HFF-Myc (cell line): ENCODE measurements around the gene VPS33B.

Experiments used
- DNase-seq: peaks from one replicate; pipeline ENCODE4 v3.0.0-alpha.2; 2011; ENCODE audit warnings: low read depth; ENCODE audit errors: extremely low read depth
- H3K4me3 ChIP-seq: replicated peaks from 2 replicates; pipeline ENCODE4 v1.5.1; 2011; ENCODE audit warnings: low read depth, mild to moderate bottlenecking, control low read depth, low read length
- TF ChIP-seq, protein P1 (sequence below): IDR thresholded peaks from 2 replicates; pipeline ENCODE4 v1.5.1; 2012; ENCODE audit warnings: mild to moderate bottlenecking, low read depth, low read length, control low read depth; ENCODE audit errors: missing control alignments

VPS33B gene

DNA sequence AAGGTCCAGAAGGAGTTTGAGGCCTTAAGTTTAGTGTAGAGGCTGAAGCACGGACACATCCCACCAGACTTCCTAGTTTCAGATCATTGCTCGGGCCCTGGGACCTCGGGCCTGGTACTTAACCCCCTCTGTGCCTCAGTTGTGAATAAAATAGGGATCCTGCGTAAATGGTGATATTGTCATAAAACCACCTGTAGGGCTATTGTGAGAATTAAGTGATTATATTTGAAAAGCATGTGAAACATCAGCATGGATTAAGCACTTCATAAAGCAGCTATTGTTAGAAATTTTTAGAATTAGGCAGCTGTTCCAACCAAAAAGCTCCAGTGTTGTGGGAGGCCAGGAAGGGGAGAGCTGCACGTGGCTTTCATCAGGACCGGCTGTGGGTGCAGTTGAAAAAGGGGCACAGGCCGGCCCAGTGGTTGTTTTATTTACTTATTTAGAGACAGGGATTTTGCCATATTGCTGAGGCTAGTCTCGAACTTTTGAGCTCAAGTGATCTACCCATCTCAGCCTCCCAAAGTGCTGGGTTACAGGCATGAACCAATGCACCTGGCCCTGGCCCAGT is 63.3 kb downstream of the VPS33B start:
- TF ChIP-seq, protein P1, sequence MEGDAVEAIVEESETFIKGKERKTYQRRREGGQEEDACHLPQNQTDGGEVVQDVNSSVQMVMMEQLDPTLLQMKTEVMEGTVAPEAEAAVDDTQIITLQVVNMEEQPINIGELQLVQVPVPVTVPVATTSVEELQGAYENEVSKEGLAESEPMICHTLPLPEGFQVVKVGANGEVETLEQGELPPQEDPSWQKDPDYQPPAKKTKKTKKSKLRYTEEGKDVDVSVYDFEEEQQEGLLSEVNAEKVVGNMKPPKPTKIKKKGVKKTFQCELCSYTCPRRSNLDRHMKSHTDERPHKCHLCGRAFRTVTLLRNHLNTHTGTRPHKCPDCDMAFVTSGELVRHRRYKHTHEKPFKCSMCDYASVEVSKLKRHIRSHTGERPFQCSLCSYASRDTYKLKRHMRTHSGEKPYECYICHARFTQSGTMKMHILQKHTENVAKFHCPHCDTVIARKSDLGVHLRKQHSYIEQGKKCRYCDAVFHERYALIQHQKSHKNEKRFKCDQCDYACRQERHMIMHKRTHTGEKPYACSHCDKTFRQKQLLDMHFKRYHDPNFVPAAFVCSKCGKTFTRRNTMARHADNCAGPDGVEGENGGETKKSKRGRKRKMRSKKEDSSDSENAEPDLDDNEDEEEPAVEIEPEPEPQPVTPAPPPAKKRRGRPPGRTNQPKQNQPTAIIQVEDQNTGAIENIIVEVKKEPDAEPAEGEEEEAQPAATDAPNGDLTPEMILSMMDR: no peak
- DNase-seq: no peak
- H3K4me3 ChIP-seq: no peak overlapping the region

DNA sequence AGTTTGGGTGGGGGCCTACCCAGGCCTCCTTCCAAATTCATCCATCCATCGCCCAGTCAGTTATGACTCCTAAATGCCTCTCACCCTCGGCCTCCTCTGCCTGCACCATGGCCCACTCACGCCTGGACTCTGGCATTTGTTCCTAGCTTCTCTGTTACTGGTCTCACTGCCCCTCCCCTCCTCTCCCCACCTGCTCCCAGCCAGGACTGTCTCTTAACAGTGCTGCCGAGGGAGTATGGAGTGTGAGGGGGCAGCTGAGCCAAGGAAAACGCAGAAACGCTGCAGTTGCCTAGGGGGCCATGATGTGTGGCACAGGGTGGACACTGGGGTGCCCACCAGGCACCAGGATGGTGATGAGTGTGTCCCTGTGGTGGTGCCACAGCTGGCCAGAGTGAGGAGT is 64.6 kb downstream of the VPS33B start:
- H3K4me3 ChIP-seq: peak overlapping the region; percentile 55
- TF ChIP-seq, protein P1: no peak
- DNase-seq: no peak

DNA sequence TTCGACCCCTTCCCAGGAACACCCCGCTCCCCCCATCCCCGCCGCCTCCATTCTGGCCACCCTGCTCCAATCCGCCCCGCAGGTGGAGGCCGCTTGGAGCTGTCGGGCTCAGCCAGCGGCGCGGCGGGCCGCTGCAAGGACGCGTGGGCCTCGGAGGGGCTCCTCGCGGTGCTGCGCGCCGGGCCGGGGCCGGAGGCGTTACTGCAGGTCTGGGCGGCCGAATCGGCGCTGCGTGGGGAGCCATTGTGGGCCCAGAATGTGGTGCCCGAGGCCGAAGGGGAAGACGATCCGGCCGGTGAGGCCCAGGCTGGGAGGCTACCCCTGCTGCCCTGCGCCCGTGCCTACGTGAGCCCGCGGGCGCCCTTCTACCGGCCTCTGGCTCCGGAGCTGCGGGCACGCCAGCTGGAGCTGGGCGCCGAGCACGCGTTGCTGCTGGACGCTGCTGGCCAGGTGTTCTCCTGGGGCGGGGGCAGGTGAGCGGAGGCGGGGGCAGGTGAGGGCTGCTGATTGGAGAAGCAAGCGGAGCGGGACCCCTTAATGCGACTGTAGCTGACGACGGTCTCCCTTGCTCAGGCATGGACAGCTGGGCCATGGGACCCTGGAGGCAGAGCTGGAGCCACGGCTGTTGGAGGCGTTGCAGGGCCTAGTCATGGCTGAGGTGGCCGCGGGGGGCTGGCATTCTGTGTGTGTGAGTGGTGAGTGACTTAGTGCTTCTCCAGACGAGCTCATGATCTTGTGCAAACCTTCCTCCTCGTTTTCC is 65.2 kb downstream of the VPS33B start:
- DNase-seq: no peak
- TF ChIP-seq, protein P1: no peak
- H3K4me3 ChIP-seq: peak overlapping the region; percentile 55

DNA sequence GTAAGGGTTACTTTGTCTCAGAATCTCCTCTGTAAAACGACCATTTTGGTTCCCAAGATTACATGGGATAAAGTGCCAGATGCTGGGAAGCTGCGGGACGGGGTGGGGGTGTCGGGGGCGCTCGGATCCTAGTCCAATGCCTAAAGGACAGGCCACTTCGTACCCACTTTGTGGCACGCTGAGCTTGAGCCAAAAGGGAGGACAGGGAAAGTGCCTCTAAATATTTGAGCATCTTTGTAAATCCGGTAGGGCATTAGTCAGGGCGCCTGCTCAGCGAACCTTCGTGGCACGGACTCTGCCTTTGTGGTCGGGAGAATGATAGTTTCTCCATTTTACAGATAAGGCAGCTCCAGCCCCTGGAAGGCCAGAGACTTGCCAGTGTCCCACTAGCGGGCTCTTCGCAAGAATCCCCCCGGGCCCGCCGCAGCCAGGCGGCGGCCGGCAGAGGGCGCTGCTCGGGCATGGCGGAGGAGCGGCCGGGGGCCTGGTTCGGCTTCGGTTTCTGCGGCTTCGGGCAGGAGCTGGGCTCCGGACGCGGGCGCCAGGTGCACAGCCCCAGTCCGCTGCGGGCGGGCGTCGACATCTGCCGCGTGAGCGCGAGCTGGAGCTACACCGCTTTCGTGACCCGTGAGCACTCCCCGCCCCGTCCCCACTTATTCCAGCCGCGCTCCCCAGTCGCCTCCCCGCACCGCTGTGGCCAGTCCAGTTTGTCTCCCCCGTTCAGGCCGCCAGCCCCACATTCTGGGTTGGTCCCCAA is 65.9 kb downstream of the VPS33B start:
- H3K4me3 ChIP-seq: peak overlapping the region; percentile 55
- peak; percentile 31 for DNase-seq

DNA sequence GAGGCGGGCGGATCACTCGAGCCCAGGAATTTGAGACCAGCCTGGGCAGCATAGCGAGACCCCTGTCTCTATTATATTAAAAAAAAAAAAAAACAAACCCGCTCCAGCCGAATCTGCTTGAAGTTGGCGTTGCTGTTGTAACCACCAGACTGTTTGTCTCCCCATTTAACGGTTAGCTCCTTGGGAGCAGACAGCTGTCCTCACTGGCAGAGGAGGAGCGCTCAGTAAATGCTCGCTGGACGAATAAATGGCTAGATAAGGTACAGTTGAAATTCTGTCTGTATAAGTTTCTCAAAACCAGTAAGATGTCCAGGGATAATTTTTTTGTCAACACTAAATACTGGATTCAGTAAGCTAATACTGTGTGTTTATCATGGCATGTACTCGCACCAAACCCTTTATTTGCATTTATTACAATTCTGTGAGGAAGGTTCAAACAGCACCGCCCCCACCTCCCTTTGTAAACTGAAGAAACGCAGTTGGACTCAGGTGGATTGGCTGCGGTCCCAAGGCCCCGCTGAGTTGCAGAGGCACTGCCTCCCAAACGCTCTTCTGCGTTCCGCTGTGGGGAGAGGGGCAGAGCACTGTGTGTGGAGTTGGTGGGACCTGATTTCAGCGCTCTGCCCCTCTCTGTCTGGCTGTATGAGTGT is 66.6 kb downstream of the VPS33B start:
- no peak for DNase-seq

More for the DNA sequence above, 65.9 kb downstream of the VPS33B start:
- TF ChIP-seq, protein P1: peak; percentile 96

More for the DNA sequence above, 66.6 kb downstream of the VPS33B start:
- TF ChIP-seq, protein P1: no peak
- peak overlapping the region; percentile 55 for H3K4me3 ChIP-seq
